Measurements from ENCODE around the gene IAH1.

Gene IAH1

GRCh38 chr2:9527995-9528787 lies 53.8 kb downstream of the IAH1 start:
- DNase-seq (ENCODE audit: low read depth) = peak; percentile 23

GRCh38 chr2:9532421-9532820 lies 58.1 kb downstream of the IAH1 start:
- no peak for DNase-seq (ENCODE audit: low read depth)

- no peak for DNase-seq (ENCODE audit: low read depth)
Measured at GRCh38 chr2:9533663-9534062, 59.3 kb downstream of the IAH1 start.

GRCh38 chr2:9535177-9535576 lies 60.8 kb downstream of the IAH1 start:
- DNase-seq (ENCODE audit: low read depth) = no peak

- DNase-seq (ENCODE audit: low read depth) = no peak
Measured at GRCh38 chr2:9536504-9536903, 62.2 kb downstream of the IAH1 start.

DNA sequence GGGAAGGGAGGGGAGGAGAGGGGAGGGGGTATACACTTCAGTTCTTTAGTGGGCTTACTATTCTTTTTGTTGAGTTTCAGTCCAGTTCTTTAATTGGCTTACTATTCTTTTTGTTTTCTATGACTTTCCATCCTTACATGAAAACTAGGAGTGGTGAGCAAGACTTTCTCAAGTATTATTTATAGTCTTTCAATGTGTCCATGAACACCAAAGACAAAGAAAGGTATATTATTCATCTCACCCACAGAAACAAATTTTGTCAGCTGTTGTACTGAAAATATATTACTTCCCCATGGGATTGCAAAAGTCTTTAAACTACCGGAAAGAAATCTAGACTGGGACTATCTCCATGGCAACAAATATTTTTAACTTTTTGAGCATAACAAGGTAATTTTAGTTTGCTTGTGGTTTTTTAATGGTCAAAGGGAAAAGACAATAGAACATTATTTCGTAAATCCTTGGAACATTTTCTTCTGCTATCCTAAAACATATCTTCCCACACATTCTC lies 63.7 kb downstream of the IAH1 start:
- peak; percentile 99 for DNase-seq (ENCODE audit: low read depth)

Measured in amniotic epithelial cell (primary cell).